GM18909 (cell line): ENCODE results near the gene USP47.

Experiments
- ATAC-seq: cut with Tn5 transposase; IDR thresholded peaks from one replicate; pipeline ENCODE4 v1.9.1; 2021; ENCODE audit warnings: mild to moderate bottlenecking; ENCODE audit not compliant: unreplicated experiment, poor library complexity

Gene USP47

DNA sequence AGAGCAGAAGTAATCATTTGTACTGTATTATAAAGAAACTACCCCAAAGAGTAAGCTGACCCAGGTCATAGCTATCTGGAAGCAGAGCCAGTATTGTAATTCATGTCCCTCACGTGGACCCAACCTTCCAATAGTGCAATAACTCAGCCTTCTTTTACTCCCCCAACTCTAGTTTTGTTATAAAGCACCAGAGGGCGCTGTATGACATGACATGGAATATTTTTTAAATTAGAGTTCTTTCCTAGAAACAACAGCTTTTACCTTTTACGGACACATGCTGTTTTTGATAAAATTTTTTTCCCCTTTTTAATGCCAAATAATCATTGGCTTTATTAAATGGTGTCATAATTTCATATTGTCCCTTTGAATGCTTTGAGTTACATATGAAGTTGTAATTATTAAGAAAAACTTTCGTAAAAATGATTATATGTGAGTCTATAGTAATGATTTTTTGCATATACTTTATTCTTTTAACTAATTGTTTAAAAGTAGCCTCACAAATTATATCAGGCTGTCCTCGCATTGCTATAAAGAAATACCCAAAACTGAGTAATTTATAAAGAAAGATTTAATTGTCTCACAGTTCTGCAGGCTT, 89.8 kb downstream of the USP47 start:
- ATAC-seq: no peak

DNA sequence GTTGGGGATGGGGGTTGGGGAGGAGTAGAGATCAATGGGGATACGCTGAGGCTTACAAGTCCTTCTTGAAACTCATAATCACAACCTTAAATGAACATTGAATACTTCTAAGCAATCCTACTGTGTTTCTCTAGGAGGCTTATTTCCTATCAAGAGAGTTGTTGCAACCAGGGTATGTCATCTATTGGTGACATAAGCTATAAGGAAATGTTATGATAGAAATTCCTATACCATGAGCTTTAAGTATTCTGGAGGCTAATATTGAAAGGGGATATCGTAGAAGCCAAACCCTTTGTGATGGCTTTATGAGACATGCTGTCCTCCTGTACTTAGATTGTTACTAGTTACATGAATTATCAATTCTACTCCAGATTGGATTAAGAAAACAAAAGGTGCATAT, 93.8 kb downstream of the USP47 start:
- ATAC-seq: no peak

- no peak for ATAC-seq
Observed at GRCh38 chr11:11937433-11937832, 95.7 kb downstream of the USP47 start.

GRCh38 chr11:11937957-11938356, 96.2 kb downstream of the USP47 start:
- no peak for ATAC-seq

DNA sequence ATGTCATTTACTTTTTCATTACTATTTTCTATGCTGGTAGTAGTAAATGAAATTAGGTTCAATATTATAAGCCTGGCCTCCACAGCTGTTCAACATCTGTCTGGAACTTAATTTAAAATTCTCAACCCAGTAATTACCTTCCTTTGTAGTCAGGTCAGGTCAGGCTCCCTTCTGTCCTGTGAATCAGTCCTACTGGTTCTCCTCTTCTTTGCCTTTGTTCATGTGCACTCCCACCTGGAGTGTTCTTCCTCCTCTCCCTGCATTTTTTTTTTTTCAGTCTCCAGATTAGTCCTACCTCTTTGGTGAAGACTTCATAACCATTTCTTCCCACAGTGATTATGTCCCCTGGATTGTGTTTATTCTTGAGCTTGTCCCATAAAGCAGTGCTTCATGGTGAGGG, 98.8 kb downstream of the USP47 start:
- no peak for ATAC-seq

GRCh38 chr11:11942668-11943067, 100.9 kb downstream of the USP47 start:
- no peak for ATAC-seq

DNA sequence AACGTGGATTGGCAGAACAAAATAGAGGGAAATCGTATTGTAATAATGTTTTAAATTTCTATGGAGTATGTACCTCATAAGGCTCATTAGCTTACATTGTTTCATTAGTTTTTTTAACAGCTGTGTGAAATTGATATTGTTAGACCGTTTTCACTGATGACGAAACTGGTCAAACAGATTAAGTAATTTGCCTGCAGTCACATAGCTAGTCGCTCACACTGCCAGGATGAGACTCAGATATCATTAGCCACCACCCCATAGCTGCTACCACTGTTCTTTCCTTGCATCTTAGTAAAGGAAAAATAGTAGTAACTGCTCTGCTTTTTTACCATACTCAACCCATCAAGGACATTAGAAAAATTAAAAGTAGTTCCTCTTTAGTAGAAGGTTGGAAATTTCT, 102.7 kb downstream of the USP47 start:
- no peak for ATAC-seq

DNA sequence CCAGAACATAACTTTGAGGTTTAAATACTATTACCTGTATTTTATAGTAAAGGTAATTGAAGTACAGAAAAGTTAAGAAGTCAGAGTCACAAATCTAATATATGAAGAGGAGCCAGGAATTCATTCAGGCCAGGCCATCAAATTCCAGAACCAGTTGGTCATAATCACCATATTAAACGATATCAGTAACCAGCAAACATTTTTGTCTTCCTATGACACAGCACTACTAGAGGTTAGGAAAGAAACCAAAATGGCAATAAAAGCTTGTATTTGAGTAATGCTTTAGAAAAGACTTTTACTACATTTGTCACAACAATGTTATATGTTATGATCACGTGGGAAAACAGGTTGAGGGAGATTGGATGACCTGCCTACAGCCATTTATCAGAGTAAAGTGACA, 104.4 kb downstream of the USP47 start:
- no peak for ATAC-seq

- ATAC-seq: no peak
Observed at GRCh38 chr11:11946878-11947277, 105.1 kb downstream of the USP47 start.

- no peak for ATAC-seq
Observed at GRCh38 chr11:11947825-11948224, 106.1 kb downstream of the USP47 start.

GRCh38 chr11:11948242-11948947, 106.6 kb downstream of the USP47 start:
- no peak for ATAC-seq

- ATAC-seq: no peak
Observed at GRCh38 chr11:11949482-11949881, 107.7 kb downstream of the USP47 start.

DNA sequence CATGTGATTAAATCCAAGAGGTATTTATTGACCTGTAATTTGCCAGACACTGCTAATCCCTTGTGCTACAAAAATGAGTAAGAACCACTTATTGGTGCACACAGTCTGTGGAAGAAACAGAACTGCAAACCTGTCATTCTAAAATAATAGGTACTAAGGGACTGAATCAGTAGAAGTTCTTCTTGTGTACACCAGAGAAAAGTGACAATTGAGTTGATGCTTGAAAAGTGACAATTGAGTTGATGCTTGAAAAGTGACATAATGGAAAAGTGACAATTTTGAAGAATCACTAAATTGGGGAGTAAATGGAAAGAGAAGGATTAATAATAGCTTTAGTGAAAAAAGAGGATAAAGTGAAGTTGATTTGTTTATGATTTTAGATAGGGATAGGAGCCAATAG, 110.3 kb downstream of the USP47 start:
- ATAC-seq: no peak

DNA sequence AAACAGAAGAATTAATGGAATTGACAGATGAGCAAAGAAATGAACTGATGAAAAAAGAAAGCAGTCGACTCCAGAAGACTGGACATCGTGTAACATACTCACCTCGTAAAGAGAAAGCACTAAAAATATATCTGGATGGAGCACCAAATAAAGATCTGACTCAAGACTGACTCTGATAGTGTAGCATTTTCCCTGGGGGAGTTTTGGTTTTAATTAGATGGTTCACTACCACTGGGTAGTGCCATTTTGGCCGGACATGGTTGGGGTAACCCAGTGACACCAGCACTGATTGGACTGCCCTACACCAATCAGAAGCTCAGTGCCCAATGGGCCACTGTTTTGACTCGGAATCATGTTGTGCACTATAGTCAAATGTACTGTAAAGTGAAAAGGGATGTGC, 114.2 kb downstream of the USP47 start:
- no peak for ATAC-seq

- ATAC-seq: no peak
Observed at GRCh38 chr11:11958403-11959231, 116.8 kb downstream of the USP47 start.

- no peak for ATAC-seq
Observed at GRCh38 chr11:11959601-11960000, 117.8 kb downstream of the USP47 start.

DNA sequence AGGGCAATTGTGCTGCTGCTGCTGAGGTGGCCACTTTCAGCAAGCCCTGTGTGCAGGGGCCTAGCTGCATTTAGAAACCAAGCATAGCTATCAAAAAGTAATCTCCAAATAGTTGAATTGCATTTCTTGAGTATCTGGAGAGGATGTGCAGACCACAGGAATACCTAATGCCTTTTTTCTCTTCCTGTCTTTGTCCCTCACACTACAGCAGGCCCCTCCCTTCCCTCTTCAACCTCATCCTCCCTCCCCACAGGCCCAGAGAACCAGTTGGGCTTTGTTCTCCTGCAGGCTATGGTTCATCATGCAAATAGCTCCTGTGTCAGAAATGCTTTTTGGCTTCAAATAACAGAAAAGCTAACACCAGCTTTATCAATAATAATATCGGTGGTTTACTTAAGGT, 118.9 kb downstream of the USP47 start:
- ATAC-seq: no peak

GRCh38 chr11:11961399-11962028, 119.7 kb downstream of the USP47 start:
- ATAC-seq: no peak

- no peak for ATAC-seq
Observed at GRCh38 chr11:11963067-11963466, 121.3 kb downstream of the USP47 start.

DNA sequence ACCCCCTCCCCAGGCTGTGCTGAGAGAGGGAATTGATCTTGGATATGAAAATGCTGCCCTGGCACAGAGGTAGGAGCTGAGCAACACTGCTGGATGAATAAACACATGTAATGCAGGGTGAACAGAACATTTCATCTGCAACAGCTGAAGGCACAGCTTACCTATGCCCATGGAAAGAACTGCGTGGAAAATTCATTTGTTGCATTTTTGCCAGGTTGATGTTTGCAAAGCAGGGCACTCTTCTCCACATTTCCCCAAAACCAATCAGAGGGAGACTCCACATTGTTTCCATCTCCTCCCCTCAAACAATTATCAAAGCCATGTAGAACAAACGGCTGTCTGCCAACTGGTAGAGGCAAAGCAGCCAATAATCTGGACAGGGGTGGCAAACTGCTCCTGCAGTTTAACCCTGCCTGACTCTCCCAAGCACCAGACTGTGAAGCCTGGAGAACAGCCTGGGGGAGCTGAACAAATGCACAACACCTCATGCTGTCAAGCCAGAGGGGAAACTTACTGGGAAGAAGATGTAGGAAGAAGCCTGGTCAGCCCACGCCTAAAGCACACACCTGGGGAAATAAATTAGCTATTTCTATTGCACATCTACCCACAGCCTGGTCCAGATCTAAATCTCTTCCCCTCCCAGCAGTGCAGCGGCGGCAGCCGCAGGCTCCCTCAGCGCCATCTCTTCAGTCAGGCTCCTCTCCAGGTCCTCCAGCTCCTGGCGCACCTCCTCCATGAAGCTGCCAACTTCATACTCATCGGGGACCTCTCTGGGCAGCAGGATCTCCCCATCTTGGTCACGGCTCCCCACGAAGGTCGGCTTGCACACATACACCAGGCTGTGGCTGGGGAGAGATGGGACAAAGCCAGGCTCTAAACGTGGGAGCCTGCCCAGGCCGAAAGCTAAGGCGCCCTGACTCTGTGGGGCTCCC, 122.3 kb downstream of the USP47 start:
- no peak for ATAC-seq
